Mesothelial cell of epicardium (in vitro differentiated cells): ENCODE results near the gene CFAP119. TPM values are rescaled to one million over a fixed set of nuclear protein-coding genes. Genes with fewer than 3 reads are reported as not detected.

Experiments used
- DNase-seq, 2 experiments: peaks; one replicate each; pipeline ENCODE4 v3.0.0; 2021; ENCODE audit warnings: low spot score in 2 of 2; ENCODE audit not compliant: unreplicated experiment in 2 of 2
- H3K27ac Mint-ChIP-seq: 2 replicates; pipeline ENCODE4 v1.8.0; 2021; ENCODE audit warnings: mixed read lengths
- H3K27me3 Mint-ChIP-seq: 2 replicates; pipeline ENCODE4 v1.8.0; 2021; ENCODE audit warnings: low read depth, mixed read lengths
- H3K36me3 Mint-ChIP-seq: 2 replicates; pipeline ENCODE4 v1.8.0; 2021; ENCODE audit warnings: mixed read lengths
- H3K4me1 Mint-ChIP-seq: 2 replicates; pipeline ENCODE4 v1.8.0; 2021; ENCODE audit warnings: mixed read lengths
- H3K4me3 Mint-ChIP-seq: 2 replicates; pipeline ENCODE4 v1.8.0; 2021; ENCODE audit warnings: mild to moderate bottlenecking, moderate library complexity, mixed read lengths
- H3K9me3 Mint-ChIP-seq: 2 replicates; pipeline ENCODE4 v1.8.0; 2021; ENCODE audit warnings: mixed read lengths
- CTCF ChIP-seq: fragments of 200-600 bp; sonication (generic); IDR thresholded peaks from one replicate; pipeline ENCODE4 v1.5.0; 2021; ENCODE audit warnings: antibody characterized with exemption; ENCODE audit not compliant: unreplicated experiment
- total RNA-seq: library from RNA; stranded (reverse); gene quantifications from 3 replicates; pipeline ENCODE4 v1.2.1, GENCODE V29; 2021

The CFAP119 gene
- total RNA-seq, 1 donor from 2014 or later: 7.4 TPM

GRCh38 chr16:30721606-30722005 is 40.3 kb downstream of the CFAP119 start:
- DNase-seq: no peak
- no peak for TF ChIP-seq CTCF
- Mint-ChIP-seq H3K9me3 (no peaks in the 10 kb centered on the region), H3K36me3 (peaks cover 60% of the 10 kb centered on the region), H3K4me1 (no peaks in the 10 kb centered on the region), H3K4me3 (no peak overlapping the region), H3K27me3 (no peaks in the 10 kb centered on the region), H3K27ac (no peak overlapping the region)

GRCh38 chr16:30721167-30721566 is 40.7 kb downstream of the CFAP119 start:
- DNase-seq: no peak
- Mint-ChIP-seq H3K36me3 (peaks cover 64% of the 10 kb centered on the region), H3K9me3 (no peaks in the 10 kb centered on the region), H3K27ac (no peak overlapping the region), H3K4me1 (no peaks in the 10 kb centered on the region), H3K4me3 (no peak overlapping the region), H3K27me3 (no peaks in the 10 kb centered on the region)
- no peak for TF ChIP-seq CTCF

- DNase-seq: no peak
- Mint-ChIP-seq H3K9me3 (no peaks in the 10 kb centered on the region), H3K4me3 (no peak overlapping the region), H3K27me3 (no peaks in the 10 kb centered on the region), H3K36me3 (peaks cover 64% of the 10 kb centered on the region), H3K27ac (no peak overlapping the region), H3K4me1 (no peaks in the 10 kb centered on the region)
- no peak for TF ChIP-seq CTCF
Measured at GRCh38 chr16:30720694-30721093, 41.2 kb downstream of the CFAP119 start.

- no peak overlapping the region for H3K27ac Mint-ChIP-seq
- peaks cover 63% of the 10 kb centered on the region for H3K36me3 Mint-ChIP-seq
- no peak for DNase-seq
- no peak for TF ChIP-seq CTCF
- no peak overlapping the region for H3K4me3 Mint-ChIP-seq
- H3K4me1 Mint-ChIP-seq: no peaks in the 10 kb centered on the region
- H3K27me3 Mint-ChIP-seq: no peaks in the 10 kb centered on the region
- H3K9me3 Mint-ChIP-seq: no peaks in the 10 kb centered on the region
Measured at GRCh38 chr16:30720086-30720485, 41.8 kb downstream of the CFAP119 start.

GRCh38 chr16:30715750-30716445 is 46.0 kb downstream of the CFAP119 start:
- no peaks in the 10 kb centered on the region for H3K27me3 Mint-ChIP-seq
- H3K36me3 Mint-ChIP-seq: peaks cover 57% of the 10 kb centered on the region
- no peak for DNase-seq
- no peak overlapping the region for H3K27ac Mint-ChIP-seq
- TF ChIP-seq CTCF: no peak
- H3K4me3 Mint-ChIP-seq: no peak overlapping the region
- H3K4me1 Mint-ChIP-seq: no peaks in the 10 kb centered on the region
- H3K9me3 Mint-ChIP-seq: no peaks in the 10 kb centered on the region
